Ovary (tissue), 9 donors: ENCODE measurements around the gene CTNNBL1. TPM values are rescaled to one million over a fixed set of nuclear protein-coding genes. Genes with fewer than 3 reads are reported as not detected.

Experiments used
- DNase-seq, 5 donors: peaks; one replicate each; pipeline ENCODE4 v3.0.0-alpha.2; 2019 to 2020
- H3K27ac ChIP-seq, 2 donors: fragments of 200-600 bp; one replicate each; pipeline versions ENCODE4 v1.5.1 to v1.8.0; 2019 to 2022
- H3K27me3 ChIP-seq: fragments of 200-600 bp; one replicate; pipeline ENCODE4 v1.8.0; 2022
- H3K36me3 ChIP-seq: fragments of 200-600 bp; sonication (generic); one replicate; pipeline ENCODE4 v1.5.1; 2019
- H3K4me1 ChIP-seq: one replicate; pipeline ENCODE4 v1.8.1; 2013; ENCODE audit warnings: mild to moderate bottlenecking, moderate library complexity; ENCODE audit not compliant: insufficient read depth
- H3K4me3 ChIP-seq: fragments of 200-600 bp; sonication (generic); one replicate; pipeline ENCODE4 v1.5.1; 2017
- H3K9me3 ChIP-seq, 2 donors: fragments of 200-600 bp in 1 of 2; sonication (generic) in 1 of 2; one replicate each; pipeline versions ENCODE4 v1.5.1 to v1.8.1; 2013 to 2019; ENCODE audit warnings: mild to moderate bottlenecking in 1 of 2, moderate library complexity in 1 of 2
- CTCF ChIP-seq, 3 donors: fragments of 450-650 bp in 2 of 3; fragments of 200-600 bp in 1 of 3; IDR thresholded peaks; one replicate each; pipeline versions ENCODE4 v1.5.1 to v1.8.0; 2016 to 2022; ENCODE audit warnings: antibody characterized with exemption in 3 of 3, mild to moderate bottlenecking in 1 of 3
- EP300 ChIP-seq: sonication (generic); formaldehyde crosslinking; IDR thresholded peaks from one replicate; pipeline ENCODE4 v1.6.1; 2017; ENCODE audit warnings: antibody characterized with exemption
- POLR2A ChIP-seq: fragments of 450-650 bp; IDR thresholded peaks from one replicate; pipeline ENCODE4 v1.6.1; 2017; ENCODE audit warnings: antibody characterized with exemption, mild to moderate bottlenecking, moderate library complexity
- WGBS, 3 donors: extraction: QIAGEN DNeasy Blood & Tissue Kit in 1 of 3; methylation state at CpG; one replicate each; pipeline versions ENCODE4 v1.1.5 to v1.1.7; 2013 to 2017; 5-methylcytosine and 5-hydroxymethylcytosine counted together
- intact Hi-C, 4 donors: fragments of 100-400 bp; cut with DNase I; formaldehyde crosslinking; loops; one replicate each; pipeline versions ENCODE4 v1.11.0 to v1.15.1; 2022 to 2023
- polyA plus RNA-seq, 2 donors: library from polyadenylated mRNA; stranded (reverse); fragments of 200-250 nt in 1 of 2; fragments of 350-450 nt in 1 of 2; fragmentation: Illumina TruSeq in 1 of 2; extraction: RNeasy Lipid Tissue Mini Kit (QIAGEN cat#74804) in 1 of 2; gene quantifications; one replicate each; pipeline ENCODE4 v1.2.3, GENCODE V29; 2013 to 2014
- total RNA-seq, 7 donors: library from RNA; depleted of rRNA in 2 of 7; stranded (reverse); fragments of >200 nt in 2 of 7; fragmentation: NEBNext Ultra II Directional in 3 of 7; extraction: Animal tissue kit (Norgen Biotek cat#: 25700) in 3 of 7; gene quantifications; one replicate each; pipeline versions ENCODE4 v1.1.0 to v1.2.4, GENCODE V29; 2016 to 2023
- donor health status: DM: no; HTN: no; CAD: no; lungs with moderate emphysema.
- donor health status: DM: no; HTN: no; CAD: no.
- donor health status: Bipolar disorder and iron deficiency.
- donor health status: DM: yes; HTN: yes; CAD: no.
- donor health status: DM: no; HTN: no; CAD: no.
- donor health status: DM: yes; HTN: yes; CAD: no.

CTNNBL1 gene
- total and polyA plus RNA-seq, 9 donors, result 17.3 to 58.7 (median 42.3) TPM

DNA sequence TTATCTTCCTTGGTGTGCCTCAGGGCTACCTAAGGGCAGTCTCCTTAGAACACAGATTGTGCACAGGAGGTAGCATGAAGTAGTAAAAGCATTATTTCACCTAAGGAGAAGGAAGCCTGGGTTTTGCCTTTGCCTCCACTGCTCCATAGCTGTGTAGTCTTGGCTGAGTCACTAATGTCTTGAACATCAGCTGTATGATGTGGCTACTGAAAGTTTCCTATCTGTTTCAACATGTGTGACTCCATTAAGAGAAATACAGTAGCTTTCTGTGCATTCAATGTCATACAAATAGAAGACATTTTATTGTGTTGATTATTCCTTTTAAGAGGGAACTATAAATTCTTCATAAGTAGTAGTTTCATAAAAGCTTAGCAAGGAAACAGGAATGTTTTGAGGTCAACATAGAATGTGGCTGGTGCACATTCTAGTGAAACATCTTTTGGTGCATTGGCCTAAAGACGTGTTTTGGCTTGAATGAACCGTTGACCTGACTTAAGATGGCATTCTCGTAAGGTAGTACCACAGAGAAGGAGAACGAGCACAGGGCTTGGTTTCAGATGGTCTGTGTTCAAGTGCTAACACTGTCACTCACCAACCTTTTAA, 70.6 kb downstream of the CTNNBL1 start:
- H3K27ac ChIP-seq, result no peak overlapping the region
- no peaks in the 10 kb centered on the region for H3K27me3 ChIP-seq
- no peaks in the 10 kb centered on the region for H3K9me3 ChIP-seq
- H3K36me3 ChIP-seq, result no peaks in the 10 kb centered on the region
- DNase-seq, result no peak
- peaks cover 12% of the 10 kb centered on the region for H3K4me1 ChIP-seq
- no peak for TF ChIP-seq CTCF (IDR thresholded peaks at IDR 0.05)
- intact Hi-C loops, result loop anchor here in 1 of 4 donors (10.0 kb wide), 1 partner anchor 1160 kb away; the partner anchor contains the start of gene FAM83D
- 93 to 95% (median 93%) methylated on average over 4 of the region's 4 CpGs for WGBS, 3 donors
- no peak overlapping the region for H3K4me3 ChIP-seq

DNA sequence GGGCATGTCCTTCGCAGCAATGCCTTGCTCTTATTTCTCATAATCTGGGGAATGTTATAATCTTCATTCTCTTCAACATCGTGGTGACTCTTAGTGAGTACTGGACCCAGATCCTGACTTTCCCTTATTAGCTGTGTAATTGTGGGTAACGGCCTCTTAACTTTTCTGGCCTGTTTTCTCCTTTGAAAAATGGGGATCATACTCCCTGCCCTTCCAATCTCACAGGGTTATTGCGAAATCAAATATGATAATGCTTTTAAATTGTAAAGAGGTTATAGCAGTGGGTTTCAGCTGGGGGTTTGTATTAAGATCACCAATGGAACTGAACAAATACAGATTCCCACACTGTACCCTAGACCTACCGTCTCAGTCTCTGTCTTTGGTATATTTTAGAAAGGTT, 77.1 kb downstream of the CTNNBL1 start:
- H3K4me1 ChIP-seq, result no peaks in the 10 kb centered on the region
- H3K9me3 ChIP-seq, result no peaks in the 10 kb centered on the region
- H3K27me3 ChIP-seq, result no peaks in the 10 kb centered on the region
- WGBS, 3 donors, result 92 to 94% (median 93%) methylated on average over 5 of the region's 5 CpGs
- no peak overlapping the region for H3K4me3 ChIP-seq
- no peaks in the 10 kb centered on the region for H3K36me3 ChIP-seq
- DNase-seq, result no peak
- intact Hi-C loops, result no loop called here
- H3K27ac ChIP-seq, result no peak overlapping the region
- TF ChIP-seq POLR2A, result no peak
- no peak for TF ChIP-seq CTCF (IDR thresholded peaks at IDR 0.05)
- no peak for TF ChIP-seq EP300

DNA sequence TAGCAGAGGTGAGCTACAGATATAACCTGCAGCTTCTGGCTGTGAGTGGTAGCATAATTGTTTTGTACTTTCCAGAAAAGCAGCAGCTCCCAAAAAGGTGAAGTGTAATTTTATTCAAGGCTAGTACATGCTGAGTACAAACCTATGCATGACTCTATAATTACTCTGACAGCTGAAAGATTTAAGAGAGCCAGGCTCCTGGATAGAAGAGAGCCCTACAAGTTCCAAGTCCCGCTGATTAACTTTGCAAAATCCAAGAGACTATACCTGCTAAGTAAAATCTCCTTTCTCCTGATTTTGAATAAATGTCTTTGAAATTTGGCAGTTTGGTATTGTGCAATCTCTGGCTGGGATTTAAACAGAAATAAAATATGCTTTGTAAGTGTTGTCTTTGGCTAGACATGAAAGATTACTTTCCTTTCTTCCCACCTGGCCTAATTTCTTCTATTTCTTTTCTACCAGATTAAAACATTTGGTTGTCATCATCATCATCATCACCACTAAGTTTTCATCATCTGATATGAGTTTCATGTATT, 79.5 kb downstream of the CTNNBL1 start:
- Histone ChIP-seq H3K9me3 (no peaks in the 10 kb centered on the region), H3K4me3 (no peak overlapping the region), H3K27ac (no peak overlapping the region), H3K36me3 (no peaks in the 10 kb centered on the region), H3K27me3 (no peaks in the 10 kb centered on the region), H3K4me1 (no peaks in the 10 kb centered on the region)
- WGBS, 3 donors, result 76 to 85% (median 82%) methylated on average over 1 of the region's 1 CpG
- no peak for DNase-seq
- intact Hi-C loops, result no loop called here
- TF ChIP-seq CTCF (IDR thresholded peaks at IDR 0.05) (no peak), EP300 (no peak), POLR2A (no peak)

DNA sequence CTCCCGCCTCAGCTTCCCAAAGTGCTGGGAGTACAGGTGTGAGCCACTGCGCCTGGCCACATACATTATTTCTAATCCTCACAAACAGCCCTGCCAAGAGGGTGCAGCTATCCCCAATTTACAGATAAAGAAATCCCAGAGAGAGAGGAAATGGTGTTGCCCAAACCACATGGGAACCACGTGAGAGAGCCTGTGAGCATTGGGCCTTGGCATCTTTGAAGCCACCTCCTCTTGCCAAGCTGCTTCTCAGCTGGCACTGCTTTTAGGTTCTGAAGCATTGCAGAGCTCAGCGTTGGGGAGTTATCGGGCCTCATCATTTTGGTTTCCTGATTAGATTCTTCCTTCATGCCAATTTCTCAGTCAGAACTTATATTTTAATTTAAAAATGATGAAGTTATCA, 80.3 kb downstream of the CTNNBL1 start:
- H3K4me3 ChIP-seq, result no peak overlapping the region
- H3K36me3 ChIP-seq, result no peaks in the 10 kb centered on the region
- no peaks in the 10 kb centered on the region for H3K27me3 ChIP-seq
- H3K4me1 ChIP-seq, result no peaks in the 10 kb centered on the region
- intact Hi-C loops, result no loop called here
- 88 to 94% (median 92%) methylated on average over 5 of the region's 5 CpGs for WGBS, 3 donors
- no peaks in the 10 kb centered on the region for H3K9me3 ChIP-seq
- TF ChIP-seq EP300 (no peak), CTCF (IDR thresholded peaks at IDR 0.05) (no peak), POLR2A (no peak)
- no peak for DNase-seq
- no peak overlapping the region for H3K27ac ChIP-seq
